Panc1 (cell line): ENCODE measurements around the gene NPAS3. TPM values are rescaled to one million over a fixed set of nuclear protein-coding genes. Genes with fewer than 3 reads are reported as not detected.

ENCODE experiments used
- ATAC-seq: fragments of 200-7000 bp; cut with Tn5 transposase; 2 replicates; pipeline ENCODE4 v1.9.1; 2020; ENCODE audit warnings: mild to moderate bottlenecking, moderate library complexity
- BruUV-seq: library from RNA; stranded (reverse); fragments of 400-500 nt; replicated peaks from 2 replicates; lab custom pipeline; 2021; lab: Mats Ljungman, UMichigan
- CTCF ChIA-PET: fragments of 300-600 bp; sonication (Branson Sonifier 250); formaldehyde crosslinking; loops from one replicate; lab custom pipeline; 2022; ENCODE audit warnings: antibody characterized with exemption; lab: Charles Lee
- POLR2A ChIA-PET: fragments of 300-600 bp; sonication (Branson Sonifier 250); formaldehyde crosslinking; loops from one replicate; lab custom pipeline; 2022; ENCODE audit warnings: antibody characterized with exemption; lab: Charles Lee
- DNase-seq: peaks from one replicate; pipeline ENCODE4 v3.0.0-alpha.2; 2010; ENCODE audit warnings: low read depth, low spot score
- H3K27ac ChIP-seq: 2 replicates; pipeline ENCODE4 v1.5.1; 2011; ENCODE audit warnings: mild to moderate bottlenecking, low read length, inconsistent platforms
- H3K27me3 ChIP-seq: fragments of 200-500 bp; sonication (Bioruptor generic); 2 replicates; pipeline ENCODE4 v1.6.0; 2014; ENCODE audit warnings: low read length, inconsistent platforms; ENCODE audit not compliant: control insufficient read depth, insufficient read depth
- H3K36me3 ChIP-seq: fragments of 200-500 bp; sonication (Bioruptor generic); 2 replicates; pipeline ENCODE4 v1.5.1; 2014; ENCODE audit warnings: inconsistent platforms, mild to moderate bottlenecking, low read length, moderate library complexity; ENCODE audit not compliant: control insufficient read depth, insufficient read depth
- H3K4me1 ChIP-seq: 2 replicates; pipeline ENCODE4 v1.5.1; 2011; ENCODE audit warnings: inconsistent platforms, mild to moderate bottlenecking, low read length, moderate library complexity; ENCODE audit not compliant: control insufficient read depth, insufficient read depth
- H3K4me3 ChIP-seq, 2 experiments: 2 replicates each; pipeline ENCODE4 v1.5.1; 2011 to 2012; ENCODE audit warnings: low read depth in 2 of 2, low read length in 2 of 2, mild to moderate bottlenecking in 2 of 2, inconsistent platforms in 1 of 2, moderate library complexity in 1 of 2
- H3K9me3 ChIP-seq: fragments of 200-500 bp; sonication (Bioruptor generic); 2 replicates; pipeline ENCODE4 v1.5.1; 2014; ENCODE audit warnings: low read depth, mild to moderate bottlenecking, inconsistent platforms, low read length, moderate library complexity; ENCODE audit not compliant: control insufficient read depth, insufficient read depth
- POLR2AphosphoS5 ChIP-seq: IDR thresholded peaks from 2 replicates; pipeline ENCODE4 v1.6.1; 2012; ENCODE audit warnings: mild to moderate bottlenecking, low read depth, low read length, moderate library complexity
- SIN3A ChIP-seq: IDR thresholded peaks from 2 replicates; pipeline ENCODE4 v1.6.1; 2012; ENCODE audit warnings: low read depth, mild to moderate bottlenecking, low read length, moderate library complexity, borderline replicate concordance; ENCODE audit not compliant: insufficient read depth
- TCF7L2 ChIP-seq: IDR thresholded peaks from 2 replicates; pipeline ENCODE4 v1.6.1; 2011; ENCODE audit warnings: mild to moderate bottlenecking, low read depth, low read length, inconsistent platforms
- in situ Hi-C: cut with HindIII; loops from 2 replicates; pipeline ENCODE4 v1.10.0; 2016; ENCODE audit warnings: low sequenced_read_pairs, low pct_unique_long_range_greater_than_20kb
- intact Hi-C: fragments of 100-400 bp; cut with micrococcal nuclease; formaldehyde crosslinking; loops from one replicate; pipeline ENCODE4 v1.10.0; 2022; ENCODE audit not compliant: unreplicated experiment
- total RNA-seq: library from RNA; stranded (reverse); gene quantifications from one replicate; pipeline ENCODE4 v1.2.1, GENCODE V29; 2021; ENCODE audit not compliant: unreplicated experiment
- TF ChIP-seq, protein P1 (sequence below), 2 experiments: IDR thresholded peaks; 2 replicates each; pipeline ENCODE4 v1.6.1; 2011 to 2012; ENCODE audit warnings: low read depth in 2 of 2, control low read depth in 1 of 2, low read length in 1 of 2, mild to moderate bottlenecking in 1 of 2, moderate library complexity in 1 of 2; ENCODE audit not compliant: insufficient read depth in 1 of 2
- TF ChIP-seq, protein P2 (sequence below): fragments of 450-650 bp; IDR thresholded peaks from 2 replicates; pipeline ENCODE4 v1.5.1; 2017; ENCODE audit warnings: mild to moderate bottlenecking

Gene NPAS3
- total RNA-seq, 1 experiment from 2014 or later = 0.23 TPM

DNA sequence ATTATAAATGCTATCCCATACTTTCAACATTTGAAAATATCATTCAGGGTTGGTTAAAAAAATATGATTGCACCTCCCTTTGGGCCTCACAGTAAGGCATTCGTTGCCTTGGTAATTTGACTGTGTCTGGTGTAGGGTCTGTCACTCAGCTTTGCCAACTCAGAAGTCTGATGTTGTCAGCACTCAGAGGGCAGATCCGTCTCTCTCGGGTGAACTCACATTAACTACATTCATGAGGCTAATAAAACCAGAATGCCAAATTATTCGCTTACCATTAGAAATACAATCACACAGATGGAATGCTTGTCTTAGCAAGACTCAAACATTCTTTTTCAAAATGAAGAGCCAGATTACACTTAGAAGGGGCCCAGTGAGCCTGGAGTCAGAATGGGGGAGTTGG lies 53.0 kb downstream of the NPAS3 start:
- TF ChIP-seq TCF7L2 (no peak), POLR2AphosphoS5 (no peak), SIN3A (no peak)
- TF ChIP-seq, protein P1, sequence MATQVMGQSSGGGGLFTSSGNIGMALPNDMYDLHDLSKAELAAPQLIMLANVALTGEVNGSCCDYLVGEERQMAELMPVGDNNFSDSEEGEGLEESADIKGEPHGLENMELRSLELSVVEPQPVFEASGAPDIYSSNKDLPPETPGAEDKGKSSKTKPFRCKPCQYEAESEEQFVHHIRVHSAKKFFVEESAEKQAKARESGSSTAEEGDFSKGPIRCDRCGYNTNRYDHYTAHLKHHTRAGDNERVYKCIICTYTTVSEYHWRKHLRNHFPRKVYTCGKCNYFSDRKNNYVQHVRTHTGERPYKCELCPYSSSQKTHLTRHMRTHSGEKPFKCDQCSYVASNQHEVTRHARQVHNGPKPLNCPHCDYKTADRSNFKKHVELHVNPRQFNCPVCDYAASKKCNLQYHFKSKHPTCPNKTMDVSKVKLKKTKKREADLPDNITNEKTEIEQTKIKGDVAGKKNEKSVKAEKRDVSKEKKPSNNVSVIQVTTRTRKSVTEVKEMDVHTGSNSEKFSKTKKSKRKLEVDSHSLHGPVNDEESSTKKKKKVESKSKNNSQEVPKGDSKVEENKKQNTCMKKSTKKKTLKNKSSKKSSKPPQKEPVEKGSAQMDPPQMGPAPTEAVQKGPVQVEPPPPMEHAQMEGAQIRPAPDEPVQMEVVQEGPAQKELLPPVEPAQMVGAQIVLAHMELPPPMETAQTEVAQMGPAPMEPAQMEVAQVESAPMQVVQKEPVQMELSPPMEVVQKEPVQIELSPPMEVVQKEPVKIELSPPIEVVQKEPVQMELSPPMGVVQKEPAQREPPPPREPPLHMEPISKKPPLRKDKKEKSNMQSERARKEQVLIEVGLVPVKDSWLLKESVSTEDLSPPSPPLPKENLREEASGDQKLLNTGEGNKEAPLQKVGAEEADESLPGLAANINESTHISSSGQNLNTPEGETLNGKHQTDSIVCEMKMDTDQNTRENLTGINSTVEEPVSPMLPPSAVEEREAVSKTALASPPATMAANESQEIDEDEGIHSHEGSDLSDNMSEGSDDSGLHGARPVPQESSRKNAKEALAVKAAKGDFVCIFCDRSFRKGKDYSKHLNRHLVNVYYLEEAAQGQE (IDR thresholded peaks at IDR 0.05; ENCODE audit: insufficient read depth in 1 of 2, low read depth in 2 of 2, low read length in 1 of 2) = no peak
- TF ChIP-seq, protein P2, sequence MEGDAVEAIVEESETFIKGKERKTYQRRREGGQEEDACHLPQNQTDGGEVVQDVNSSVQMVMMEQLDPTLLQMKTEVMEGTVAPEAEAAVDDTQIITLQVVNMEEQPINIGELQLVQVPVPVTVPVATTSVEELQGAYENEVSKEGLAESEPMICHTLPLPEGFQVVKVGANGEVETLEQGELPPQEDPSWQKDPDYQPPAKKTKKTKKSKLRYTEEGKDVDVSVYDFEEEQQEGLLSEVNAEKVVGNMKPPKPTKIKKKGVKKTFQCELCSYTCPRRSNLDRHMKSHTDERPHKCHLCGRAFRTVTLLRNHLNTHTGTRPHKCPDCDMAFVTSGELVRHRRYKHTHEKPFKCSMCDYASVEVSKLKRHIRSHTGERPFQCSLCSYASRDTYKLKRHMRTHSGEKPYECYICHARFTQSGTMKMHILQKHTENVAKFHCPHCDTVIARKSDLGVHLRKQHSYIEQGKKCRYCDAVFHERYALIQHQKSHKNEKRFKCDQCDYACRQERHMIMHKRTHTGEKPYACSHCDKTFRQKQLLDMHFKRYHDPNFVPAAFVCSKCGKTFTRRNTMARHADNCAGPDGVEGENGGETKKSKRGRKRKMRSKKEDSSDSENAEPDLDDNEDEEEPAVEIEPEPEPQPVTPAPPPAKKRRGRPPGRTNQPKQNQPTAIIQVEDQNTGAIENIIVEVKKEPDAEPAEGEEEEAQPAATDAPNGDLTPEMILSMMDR = no peak
- POLR2A ChIA-PET = no interaction called here
- DNase-seq (no peak), ATAC-seq (no peak)
- Histone ChIP-seq H3K27me3 (no peaks in the 10 kb centered on the region), H3K4me1 (no peaks in the 10 kb centered on the region), H3K4me3 (no peak overlapping the region), H3K36me3 (no peaks in the 10 kb centered on the region), H3K9me3 (no peaks in the 10 kb centered on the region), H3K27ac (no peak overlapping the region)
- in situ Hi-C loops = no loop called here
- no TSS peak for BruUV-seq
- intact Hi-C loops = no loop called here
- CTCF ChIA-PET = no interaction called here

DNA sequence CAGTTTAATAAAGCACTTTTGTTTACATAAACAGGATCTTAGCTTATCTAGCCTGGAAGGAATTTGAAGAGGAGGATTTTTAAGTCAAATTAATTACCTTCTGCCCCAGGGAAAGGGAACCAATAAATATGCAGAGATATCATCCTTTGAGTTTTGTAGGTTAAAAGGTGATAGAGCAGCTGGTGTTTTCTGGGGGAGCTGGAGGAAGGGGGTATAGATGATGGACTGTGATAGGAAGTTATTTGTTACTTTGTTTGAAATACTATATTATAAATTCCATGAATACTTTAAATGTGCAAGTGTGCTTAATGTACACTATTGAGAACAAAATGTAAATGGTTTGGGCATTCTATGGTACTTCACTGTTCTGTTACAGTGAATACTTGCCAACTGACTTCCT lies 55.2 kb downstream of the NPAS3 start:
- ATAC-seq = no peak
- no peak overlapping the region for H3K27ac ChIP-seq
- TF ChIP-seq TCF7L2 (no peak), SIN3A (no peak), POLR2AphosphoS5 (no peak)
- TF ChIP-seq, protein P1 (IDR thresholded peaks at IDR 0.05; ENCODE audit: insufficient read depth in 1 of 2, low read depth in 2 of 2, low read length in 1 of 2) = no peak
- TF ChIP-seq, protein P2 = no peak
- H3K9me3 ChIP-seq = no peaks in the 10 kb centered on the region
- H3K4me3 ChIP-seq = no peak overlapping the region
- POLR2A ChIA-PET = no interaction called here
- no peaks in the 10 kb centered on the region for H3K4me1 ChIP-seq
- intact Hi-C loops (no loop called here), in situ Hi-C loops (no loop called here)
- no peak for DNase-seq
- H3K36me3 ChIP-seq = no peaks in the 10 kb centered on the region
- no TSS peak for BruUV-seq
- CTCF ChIA-PET = no interaction called here
- no peaks in the 10 kb centered on the region for H3K27me3 ChIP-seq
